OCI-LY1 (cell line): Measurements from ENCODE around the gene CARD6.

Source experiments
- CTCF ChIP-seq: fragments of 200-600 bp; sonication (generic), shearing (Covaris generic); IDR thresholded peaks from 2 replicates; pipeline ENCODE4 v1.5.1; 2017; ENCODE audit warnings: mild to moderate bottlenecking, antibody characterized with exemption, low read length, moderate library complexity, mixed read lengths
- EZH2 ChIP-seq: fragments of 200-600 bp; sonication (generic), shearing (Covaris generic); IDR thresholded peaks from 2 replicates; pipeline ENCODE4 v1.8.0; 2017; ENCODE audit warnings: borderline replicate concordance, mixed run types, mild to moderate bottlenecking, antibody characterized with exemption, low read length, moderate library complexity, mixed read lengths

- TF ChIP-seq EZH2 (no peak), CTCF (no peak)
Observed at GRCh38 chr5:40909264-40909663, 68.1 kb downstream of the CARD6 start, which contains the start of gene C7.
